Skin of body (tissue), 2 donors: ENCODE results near the gene MINK1. TPM values are rescaled to one million over a fixed set of nuclear protein-coding genes. Genes with fewer than 3 reads are reported as not detected.
"Not testable (repeated sequence)": the region's sequence is repeated elsewhere in the genome, so short reads cannot be mapped to it uniquely, and the experiment has no call there.

Experiments
- DNase-seq: peaks from one replicate; lab custom pipeline; 2025; lab: John Stamatoyannopoulos, UW
- total RNA-seq: library from RNA; depleted of rRNA; stranded (reverse); fragments of >200 nt; gene quantifications from one replicate; pipeline ENCODE4 v1.2.3, GENCODE V29; 2014

The MINK1 gene
- total RNA-seq, 1 donor from 2014 or later: 40.9 TPM

DNA sequence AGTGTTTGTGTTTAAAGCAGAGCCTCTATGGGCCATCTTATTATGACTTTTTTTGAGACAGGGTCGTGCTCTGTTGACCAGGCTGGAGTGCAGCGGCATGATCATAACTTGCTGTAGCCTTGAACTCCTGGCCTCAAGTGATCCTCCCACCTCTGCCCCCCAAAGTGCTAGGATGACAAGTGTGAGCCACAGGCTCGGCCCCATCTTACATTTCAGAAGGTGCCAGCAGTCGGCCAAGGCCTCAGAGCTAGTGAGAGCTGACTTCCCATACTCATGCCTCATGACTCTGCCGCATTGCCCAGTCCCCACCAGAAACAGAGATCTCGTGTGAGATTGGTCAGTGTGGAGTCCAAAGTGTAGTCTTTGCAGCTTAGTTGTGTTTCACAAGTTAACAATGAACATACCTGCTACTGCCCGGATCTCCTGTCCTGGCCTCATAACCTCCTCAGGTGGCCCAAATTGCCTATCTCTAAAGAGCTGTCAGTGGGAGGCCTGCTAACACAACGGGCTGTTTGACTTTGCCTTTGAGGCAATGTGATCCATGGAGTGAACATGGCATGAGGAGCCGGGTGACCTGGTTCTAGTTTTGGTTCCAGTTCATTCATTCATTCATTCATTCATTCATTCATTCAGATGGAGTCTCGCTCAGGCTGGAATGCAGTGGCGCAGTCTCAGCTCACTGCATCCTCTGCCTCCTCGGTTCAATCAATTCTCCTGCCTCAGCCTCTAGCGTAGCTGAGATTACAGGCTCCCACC is 13.7 kb downstream of the MINK1 start:
- no peak for DNase-seq

DNA sequence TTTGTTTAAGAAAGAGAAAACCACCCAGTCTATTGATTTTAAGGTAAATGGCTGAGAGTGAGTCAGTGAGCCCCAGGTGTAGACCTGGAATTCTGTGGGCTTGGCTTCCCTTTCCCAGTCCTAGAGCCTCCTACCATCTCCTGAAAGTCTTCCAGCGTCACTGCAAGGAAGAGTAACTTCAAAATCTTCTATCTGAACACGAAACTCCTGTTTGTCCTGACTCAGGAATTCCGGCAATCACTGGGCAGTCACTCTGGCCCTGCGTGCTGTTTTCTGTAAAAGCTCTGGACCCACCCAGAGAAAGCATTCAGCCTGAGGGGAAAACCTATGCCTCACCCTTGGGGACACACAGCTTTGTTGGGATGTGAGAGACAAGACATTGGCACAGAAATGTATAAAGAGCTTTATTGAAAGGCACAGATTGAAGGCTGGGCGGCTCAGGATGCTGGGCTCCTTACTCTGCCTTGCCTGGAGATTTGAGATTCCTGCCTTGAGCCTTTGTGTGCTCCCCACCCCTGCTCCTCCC is 15.9 kb downstream of the MINK1 start:
- no peak for DNase-seq

DNA sequence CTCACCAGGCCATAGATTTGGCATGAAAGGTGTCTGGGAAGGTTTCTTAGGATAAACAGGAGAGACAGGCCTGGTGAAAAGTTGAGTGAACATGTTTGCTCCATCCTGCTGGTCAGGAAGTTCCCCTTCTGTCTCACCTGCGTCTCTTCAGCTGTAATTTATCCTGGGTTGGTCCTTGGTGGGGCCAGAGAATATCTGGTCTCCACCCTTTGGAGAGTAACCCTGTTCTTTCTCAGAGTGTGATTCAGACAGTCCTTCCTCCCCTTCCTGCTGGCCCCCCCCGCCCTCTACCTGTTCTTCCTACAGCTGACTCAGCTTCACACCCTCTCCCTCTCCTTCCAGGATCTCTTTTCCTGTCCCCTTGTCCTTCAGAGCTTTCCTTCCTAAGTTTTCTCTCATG is 17.1 kb downstream of the MINK1 start:
- DNase-seq: no peak

DNA sequence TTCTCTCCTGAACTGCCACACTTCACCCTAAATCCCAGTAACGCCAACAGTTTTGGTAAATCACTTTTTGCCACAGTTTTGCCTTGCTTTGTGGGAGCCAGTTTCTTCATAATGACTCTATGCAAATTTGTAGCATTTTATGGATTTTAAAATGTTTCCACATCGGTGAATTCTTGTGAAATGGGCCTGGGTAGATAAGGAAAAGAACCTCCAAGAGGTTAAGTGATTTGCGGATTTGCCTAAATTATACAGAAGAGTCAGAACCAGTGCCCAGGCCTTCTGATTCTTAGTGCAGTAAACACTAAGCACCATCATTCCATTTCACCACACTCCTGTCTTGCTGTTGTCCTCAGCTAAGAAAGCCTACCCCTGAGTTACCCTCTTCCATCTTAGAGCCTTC is 17.9 kb downstream of the MINK1 start:
- DNase-seq: no peak

DNA sequence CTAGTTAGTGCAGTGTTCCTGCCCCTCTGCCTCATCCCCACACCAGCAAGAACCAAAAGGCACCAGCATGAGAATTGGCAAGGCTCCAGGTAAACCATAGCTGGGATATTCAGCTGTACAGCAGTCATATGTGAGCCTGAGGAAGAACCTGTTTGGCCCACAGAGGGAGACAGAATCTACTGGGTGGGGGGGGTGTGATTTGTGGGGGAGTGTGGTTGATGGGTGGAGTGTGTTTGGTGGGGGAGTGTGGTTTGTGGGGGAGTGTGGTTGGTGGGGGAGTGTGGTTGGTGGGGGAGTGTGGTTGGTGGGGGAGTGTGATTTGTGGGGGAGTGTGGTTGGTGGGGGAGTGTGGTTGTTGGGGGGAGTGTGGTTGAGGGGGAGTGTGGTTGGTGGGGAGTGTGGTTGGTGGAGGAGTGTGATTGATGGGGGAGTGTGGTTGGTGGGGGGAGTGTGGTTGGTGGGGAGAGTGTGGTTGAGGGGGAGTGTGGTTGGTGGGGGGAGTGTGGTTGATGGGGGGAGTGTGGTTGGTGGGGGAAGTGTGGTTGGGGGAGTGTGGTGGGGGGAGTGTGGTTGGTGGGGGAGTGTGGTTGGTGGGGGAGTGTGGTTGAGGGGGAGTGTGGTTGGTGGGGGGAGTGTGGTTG is 19.5 kb downstream of the MINK1 start:
- no peak for DNase-seq

DNA sequence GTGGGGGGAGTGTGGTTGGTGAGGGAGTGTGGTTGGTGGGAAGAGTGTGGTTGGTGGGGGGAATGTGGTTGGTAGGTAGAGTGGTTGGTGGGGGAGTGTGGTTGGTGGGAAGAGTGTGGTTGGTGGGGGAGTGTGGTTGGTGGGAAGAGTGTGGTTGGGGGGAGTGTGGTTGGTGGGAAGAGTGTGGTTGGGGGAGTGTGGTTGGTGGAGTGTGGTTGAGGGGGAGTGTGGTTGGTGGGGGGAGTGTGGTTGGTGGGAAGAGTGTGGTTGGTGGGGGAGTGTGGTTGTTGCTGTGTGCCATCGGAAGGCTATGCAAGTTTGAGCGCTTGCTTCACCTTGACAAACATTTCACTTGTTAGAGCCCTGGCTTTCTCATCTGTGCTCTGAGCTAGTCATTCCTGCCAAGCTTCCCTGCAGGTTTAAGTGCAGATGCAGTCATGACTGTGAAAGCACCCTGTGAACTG is 20.1 kb downstream of the MINK1 start:
- DNase-seq: no peak

DNA sequence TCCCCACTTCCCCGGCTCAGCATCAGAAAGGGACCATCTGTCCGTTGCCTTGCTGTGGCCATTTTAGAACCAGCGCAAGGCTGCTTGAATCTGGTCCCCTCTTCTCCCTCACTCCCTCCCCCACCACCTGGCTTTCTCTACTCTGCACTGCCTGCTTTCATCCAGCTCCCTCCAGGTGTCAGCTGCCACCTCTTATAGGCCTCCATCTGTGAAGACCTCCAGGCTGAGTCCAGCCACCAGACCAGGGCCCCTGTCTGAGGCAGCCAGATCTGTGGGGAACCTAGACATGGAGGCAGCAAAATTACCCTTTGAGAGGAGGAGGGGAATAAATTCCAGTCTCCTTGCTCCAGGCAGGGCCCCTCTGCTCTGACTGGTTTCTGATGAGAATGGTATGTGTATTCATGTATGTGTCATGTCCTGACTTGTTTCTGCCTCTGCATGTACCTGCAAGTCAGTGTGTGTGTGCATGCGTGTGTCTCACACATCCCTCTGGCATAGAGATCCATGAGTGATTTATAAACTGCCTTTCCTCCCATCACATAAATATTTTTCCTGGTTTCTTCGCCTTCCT is 21.1 kb downstream of the MINK1 start:
- DNase-seq: no peak

DNA sequence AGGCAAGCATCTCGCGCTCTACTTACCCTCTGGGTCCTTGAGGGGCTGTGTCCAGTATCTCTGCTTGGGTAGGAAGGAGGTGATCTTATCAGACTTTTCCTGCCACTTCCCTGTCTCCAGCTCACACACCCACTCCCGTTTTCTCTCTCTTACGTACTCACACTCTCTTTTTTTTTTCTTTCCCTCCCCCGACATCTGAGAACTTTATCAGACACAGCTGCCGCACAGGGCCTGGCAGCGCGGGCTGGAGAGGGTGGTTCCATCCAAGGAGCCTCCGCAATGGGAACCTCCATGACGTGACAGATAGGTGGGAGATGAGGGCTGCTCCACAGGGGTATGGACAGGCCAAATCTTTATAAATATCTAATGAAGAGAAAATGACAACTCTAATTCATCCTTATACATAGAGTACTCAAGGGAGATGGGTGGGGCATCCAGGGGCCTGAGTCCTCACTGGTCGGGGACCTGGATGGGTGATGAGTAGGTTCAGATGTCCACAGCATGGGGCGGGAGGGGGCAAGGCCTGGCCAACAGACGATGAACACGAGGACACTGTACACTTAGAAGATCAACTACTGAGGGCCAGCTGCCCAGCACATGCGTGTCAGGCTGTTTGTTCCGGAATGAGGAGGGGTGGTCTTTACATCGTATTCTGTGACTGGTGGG is 23.3 kb downstream of the MINK1 start:
- DNase-seq: no peak

DNA sequence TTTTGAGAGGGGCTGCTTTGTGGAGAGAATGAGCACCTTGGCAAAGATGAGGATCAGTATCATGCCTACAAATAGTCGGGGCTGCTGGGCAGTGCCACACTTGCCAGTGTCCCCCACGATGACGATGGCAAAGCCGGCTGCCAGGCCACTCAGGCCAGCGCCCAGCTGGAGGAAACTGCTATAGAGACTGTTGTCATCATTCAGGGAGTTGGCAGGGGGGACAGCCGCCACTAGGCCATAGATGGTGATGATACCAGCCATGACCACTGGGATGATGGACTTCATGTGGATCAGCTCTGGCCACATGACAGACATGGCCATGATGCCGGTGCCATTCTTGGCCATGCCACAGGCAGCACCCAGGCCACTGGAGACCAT is 23.8 kb downstream of the MINK1 start:
- no peak for DNase-seq

DNA sequence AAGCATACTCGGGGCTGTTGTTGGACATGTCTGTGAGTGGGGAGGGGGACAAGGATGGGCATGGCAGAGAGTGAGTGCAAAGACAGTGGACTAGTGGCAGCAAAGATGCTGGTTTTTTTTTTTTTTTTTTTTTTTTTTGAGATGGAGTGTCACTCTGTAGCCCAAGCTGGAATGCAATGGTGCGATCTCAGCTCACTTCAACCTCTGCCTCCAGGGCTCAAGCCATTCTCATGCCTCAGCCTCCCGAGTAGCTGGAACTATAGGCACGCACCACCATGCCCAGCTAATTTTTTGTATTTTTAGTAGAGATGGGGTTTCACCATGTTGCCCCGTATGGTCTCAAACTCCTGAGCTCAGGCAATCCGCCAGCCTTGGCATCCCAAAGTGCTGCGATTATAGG is 24.2 kb downstream of the MINK1 start:
- DNase-seq: not testable (repeated sequence)

DNA sequence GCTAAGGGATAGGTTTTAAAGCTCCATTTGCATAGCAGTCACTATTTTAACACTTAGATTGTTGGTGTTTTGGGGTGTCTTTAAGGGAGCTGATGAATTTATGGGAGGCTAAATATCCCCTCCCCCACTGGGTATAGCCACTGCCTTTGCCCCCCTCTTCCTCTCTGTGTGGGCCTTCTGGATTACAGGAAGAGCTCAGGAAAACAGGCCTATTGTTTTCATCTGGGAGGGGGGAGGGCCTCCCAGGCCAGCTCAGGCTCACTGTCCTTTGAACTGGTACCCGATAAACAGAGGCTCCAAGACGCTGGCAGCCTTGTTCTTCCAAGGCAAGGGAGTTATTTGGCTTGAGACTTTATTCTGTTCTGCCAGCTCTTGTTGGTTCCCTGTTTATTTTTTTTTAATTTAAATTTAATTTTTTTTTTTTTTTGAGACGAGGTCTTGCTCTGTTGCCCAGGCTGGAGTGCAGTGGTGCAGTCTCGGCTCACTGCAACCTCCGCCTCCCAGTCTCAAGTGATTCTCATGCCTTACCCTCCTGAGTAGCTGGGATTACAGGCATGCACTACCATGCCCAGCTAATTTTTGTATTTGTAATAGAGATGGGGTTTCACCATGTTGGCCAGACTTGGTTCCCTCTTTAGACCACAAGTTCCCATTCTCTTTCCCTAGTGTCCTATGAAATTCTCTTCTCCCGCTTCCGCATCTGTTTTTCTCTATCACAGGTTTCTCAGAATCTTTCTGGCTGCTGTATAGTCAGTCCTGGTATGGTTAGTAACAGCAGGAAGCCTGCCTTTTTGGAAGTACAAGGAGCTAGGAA is 25.1 kb downstream of the MINK1 start:
- DNase-seq: no peak

DNA sequence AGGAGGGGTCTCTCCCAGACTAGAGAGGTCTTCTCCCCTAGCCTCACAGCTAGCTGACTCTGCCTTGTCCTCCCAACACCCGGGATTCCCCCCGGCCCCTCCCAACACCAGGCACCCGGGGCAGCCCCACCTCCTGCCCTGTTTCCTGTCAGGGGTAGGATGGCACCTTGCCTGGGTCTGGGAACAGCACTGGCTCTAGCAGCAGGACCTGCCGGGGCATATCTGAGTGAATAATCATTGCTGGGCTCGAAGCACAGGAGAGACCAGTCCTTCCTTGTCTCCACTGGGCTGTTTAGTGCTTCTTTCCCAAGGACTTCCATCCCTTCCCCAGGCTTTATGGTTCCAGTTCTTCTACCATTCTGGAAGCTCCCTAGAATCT is 25.7 kb downstream of the MINK1 start:
- no peak for DNase-seq

DNA sequence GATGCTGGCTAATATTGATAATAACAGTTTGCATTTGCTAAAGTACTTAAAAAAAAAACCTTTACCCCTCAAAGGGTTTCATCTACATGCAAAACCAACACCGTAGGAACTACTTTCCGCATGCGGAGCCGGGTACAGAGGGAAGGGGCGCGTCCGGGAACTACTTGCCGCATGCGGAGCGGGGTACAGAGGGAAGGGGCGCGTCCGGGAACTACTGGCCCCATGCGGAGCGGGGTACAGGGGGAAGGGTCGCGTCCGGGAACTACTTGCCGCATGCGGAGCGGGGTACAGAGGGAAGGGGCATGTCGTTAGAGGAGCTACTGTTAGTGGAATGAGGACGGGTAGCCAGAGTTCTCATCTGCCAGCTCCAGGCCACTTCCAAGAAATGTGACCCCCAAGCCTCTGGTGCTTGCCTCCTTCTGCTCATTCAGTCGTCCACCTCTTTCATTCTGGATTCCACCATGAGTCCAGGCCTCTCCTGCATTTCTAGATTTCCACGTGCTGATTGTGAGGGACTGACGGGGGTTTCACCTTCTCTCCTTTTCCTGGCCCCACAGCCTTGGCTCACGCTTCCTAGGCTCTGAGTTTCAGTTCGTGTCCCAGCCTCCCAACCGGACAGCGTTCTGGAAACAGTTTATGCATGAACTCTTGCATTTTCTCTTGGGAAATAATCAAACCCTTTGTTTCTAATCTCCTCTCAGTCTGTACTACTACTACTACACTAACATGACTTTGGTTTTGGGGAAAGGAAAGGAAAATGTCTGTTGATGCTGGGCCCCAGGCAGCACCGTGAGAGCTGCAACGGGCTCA is 26.9 kb downstream of the MINK1 start:
- DNase-seq: no peak

DNA sequence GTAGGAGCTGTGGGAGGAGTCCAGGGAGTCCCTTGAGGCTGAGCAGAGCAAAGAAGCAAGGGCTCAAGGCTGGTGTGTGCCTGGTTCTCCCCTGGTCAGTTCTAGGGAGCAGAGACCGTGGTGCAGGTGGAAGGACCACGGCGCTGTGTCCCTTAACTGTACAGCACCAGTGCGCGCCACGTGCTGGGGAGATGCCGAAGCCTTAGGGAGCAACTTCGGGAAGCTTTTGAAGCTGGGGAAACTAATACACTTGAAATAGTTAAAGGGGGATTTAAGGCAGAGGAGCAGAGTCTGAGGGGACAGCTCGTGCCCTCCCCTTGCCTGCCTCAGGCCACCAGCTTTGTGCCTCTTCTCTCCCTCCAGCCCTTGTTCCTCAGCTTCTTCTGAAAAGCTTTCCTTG is 27.5 kb downstream of the MINK1 start:
- no peak for DNase-seq

DNA sequence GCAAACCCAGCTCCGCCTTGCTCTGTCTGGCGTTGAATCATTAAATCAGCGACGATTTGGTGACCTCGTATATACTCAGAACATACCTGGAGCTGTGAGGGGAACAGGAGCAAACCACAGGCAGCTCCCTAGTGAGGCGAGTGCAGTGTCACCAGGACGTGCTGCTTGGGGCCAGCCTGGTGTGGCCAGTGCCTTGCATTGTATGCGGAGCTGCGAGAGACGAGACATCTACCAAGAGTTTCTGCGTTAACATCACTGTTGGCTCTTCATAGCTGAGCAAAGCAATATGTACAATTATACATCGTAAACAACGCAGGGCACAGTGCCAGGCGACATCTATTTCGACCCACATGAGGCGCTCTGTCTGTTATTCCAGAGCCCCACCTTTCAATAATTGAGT is 27.9 kb downstream of the MINK1 start:
- no peak for DNase-seq

DNA sequence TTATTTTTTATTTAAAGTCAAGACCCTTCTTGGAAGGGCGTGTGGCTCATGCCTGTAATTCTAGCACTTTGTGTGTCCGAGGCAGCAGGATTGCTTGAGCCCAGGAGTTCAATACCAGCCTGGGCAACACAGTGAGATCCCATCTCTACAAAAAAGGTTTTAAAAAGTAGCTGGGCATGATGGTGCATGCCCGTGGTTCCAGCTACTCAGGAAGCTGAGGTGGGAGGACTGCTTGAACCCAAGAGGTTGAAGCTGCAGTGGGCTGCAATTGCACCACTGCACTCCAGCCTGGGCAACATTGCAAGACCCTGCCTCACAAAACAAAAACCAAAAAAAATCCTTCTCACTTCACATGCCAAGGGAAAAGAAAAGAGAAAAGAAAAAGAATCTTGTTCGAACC is 29.6 kb downstream of the MINK1 start:
- no peak for DNase-seq

DNA sequence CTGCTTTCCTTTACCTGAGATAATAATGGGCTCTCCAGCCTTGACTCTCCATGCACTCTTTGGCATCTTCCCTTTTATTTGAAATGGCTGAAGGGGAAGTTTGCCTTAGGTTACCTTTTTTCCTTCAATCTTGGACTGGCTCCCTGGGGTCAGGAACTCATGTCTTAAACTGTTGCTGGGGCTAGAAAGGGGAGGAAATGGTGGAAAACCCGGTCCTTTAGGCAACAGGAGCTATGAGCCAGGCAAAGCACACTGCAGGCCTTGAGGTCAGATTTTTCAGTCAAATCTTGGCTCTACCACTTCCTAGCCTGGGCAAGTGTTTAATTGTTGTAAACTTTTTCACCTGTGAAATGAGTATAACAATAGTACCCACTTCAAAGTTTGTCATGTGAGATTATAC is 30.2 kb downstream of the MINK1 start:
- no peak for DNase-seq

DNA sequence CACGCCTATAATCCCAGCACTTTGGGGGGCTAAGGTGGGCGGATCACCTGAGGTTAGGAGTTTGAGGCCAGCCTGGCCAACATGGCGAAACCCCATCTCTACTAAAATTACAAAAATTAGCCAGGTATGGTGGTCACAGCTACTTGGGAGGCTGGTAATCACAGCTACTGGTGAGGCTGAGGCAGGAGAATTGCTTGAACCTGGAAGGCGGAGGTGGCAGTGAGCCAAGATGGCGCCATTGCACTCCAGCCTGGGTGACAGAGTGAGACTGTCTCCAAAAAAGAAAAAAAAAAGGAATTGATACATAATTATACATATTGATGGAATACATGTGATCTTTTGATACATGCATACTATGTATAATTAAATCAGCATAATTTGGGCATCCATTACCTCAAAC is 34.4 kb downstream of the MINK1 start:
- not testable (repeated sequence) for DNase-seq

DNA sequence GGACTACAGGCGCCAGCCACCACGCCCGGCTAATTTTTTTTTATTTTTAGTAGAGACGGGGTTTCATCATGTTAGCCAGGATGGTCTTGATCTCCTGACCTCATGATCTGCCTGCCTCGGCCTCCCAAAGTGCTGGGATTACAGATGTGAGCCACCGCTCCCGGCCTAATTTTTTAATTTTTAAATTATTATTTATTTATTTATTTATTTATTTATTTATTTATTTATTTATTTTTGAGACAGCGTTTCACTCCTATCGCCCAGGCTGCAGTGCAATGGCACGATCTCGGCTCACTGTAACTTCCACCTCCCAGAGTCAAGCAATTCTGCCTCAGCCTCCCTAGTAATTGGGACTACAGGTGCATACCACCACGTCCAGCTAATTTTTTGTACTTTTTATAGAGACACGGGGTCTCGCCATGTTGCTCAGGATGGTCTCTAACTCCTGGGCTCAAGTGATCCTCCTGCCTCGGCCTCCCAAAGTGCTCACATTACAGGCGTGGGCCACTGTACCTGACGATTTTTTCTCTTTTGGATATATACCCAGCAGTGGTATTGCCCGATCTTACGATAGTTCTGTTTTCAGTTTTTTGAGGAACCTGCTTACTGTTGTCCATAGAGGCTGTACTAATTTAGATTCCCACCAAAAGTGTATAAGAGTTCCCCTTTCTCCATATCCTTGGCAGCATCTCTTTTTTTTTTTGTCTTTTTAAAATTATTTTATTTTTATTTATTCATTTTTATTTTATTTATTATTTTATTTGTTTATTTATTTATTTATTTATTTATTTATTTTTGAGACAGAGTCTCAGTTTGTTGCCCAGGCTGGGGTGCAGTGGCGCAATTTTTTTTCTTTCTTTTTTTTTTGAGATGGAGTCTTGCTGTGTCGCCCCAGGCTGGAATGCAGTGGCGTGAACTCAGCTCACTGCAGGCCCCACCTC is 36.2 kb downstream of the MINK1 start:
- DNase-seq: not testable (repeated sequence)
